A549 (cell line): Measurements from ENCODE around the gene DNAI4.

Source experiments
- CHD2 ChIP-seq: fragments of 150-350 bp; IDR thresholded peaks from 2 replicates; pipeline ENCODE4 v1.6.1; 2014; ENCODE audit warnings: low read length; ENCODE audit not compliant: partially characterized antibody
- CHD4 ChIP-seq: fragments of 200-600 bp; sonication (generic); IDR thresholded peaks from 2 replicates; pipeline ENCODE4 v1.6.1; 2016; ENCODE audit warnings: antibody characterized with exemption, mild to moderate bottlenecking, borderline replicate concordance
- CTCF ChIP-seq: fragments of >200 bp; sonication (Bioruptor Twin); formaldehyde crosslinking; IDR thresholded peaks from 3 replicates; pipeline ENCODE4 v1.5.1; 2016
- E2F6 ChIP-seq: IDR thresholded peaks from 2 replicates; pipeline ENCODE4 v1.6.1; 2012; ENCODE audit warnings: low read depth, borderline replicate concordance
- EP300 ChIP-seq, 2 experiments: fragments of >200 bp; sonication (Bioruptor Twin); formaldehyde crosslinking; IDR thresholded peaks; 2 replicates in 1 of 2; 3 replicates in 1 of 2; pipeline ENCODE4 v1.6.1; 2016 to 2017
- MYC ChIP-seq: IDR thresholded peaks from 2 replicates; pipeline ENCODE4 v1.6.1; 2012; ENCODE audit warnings: mild to moderate bottlenecking, inconsistent platforms, low read length, improper control_type of control experiment, borderline replicate concordance
- PHF8 ChIP-seq: fragments of 200-600 bp; sonication (generic); IDR thresholded peaks from 2 replicates; pipeline ENCODE4 v1.6.1; 2016; ENCODE audit warnings: low read depth, mild to moderate bottlenecking, antibody characterized with exemption, moderate library complexity, borderline replicate concordance
- POLR2A ChIP-seq: IDR thresholded peaks from 2 replicates; pipeline ENCODE4 v1.6.1; 2012; ENCODE audit warnings: mild to moderate bottlenecking, low read length
- RAD21 ChIP-seq, 2 experiments: fragments of >200 bp in 1 of 2; sonication (Bioruptor Twin) in 1 of 2; formaldehyde crosslinking in 1 of 2; IDR thresholded peaks in 1 of 2; conservative IDR thresholded peaks in 1 of 2; 2 replicates in 1 of 2; 3 replicates in 1 of 2; pipeline ENCODE4 v1.6.1; 2012 to 2018; ENCODE audit warnings: inconsistent platforms in 1 of 2
- RARB ChIP-seq: fragments of 250-450 bp; sonication (Bioruptor Pico); IDR thresholded peaks from 2 replicates; pipeline ENCODE4 v1.8.0; 2021; ENCODE audit warnings: mild to moderate bottlenecking, moderate library complexity
- REST ChIP-seq: fragments of 200-600 bp; sonication (generic); IDR thresholded peaks from 2 replicates; pipeline ENCODE4 v1.6.1; 2016; ENCODE audit warnings: antibody characterized with exemption, mild to moderate bottlenecking, moderate library complexity
- RFX5 ChIP-seq: fragments of 450-650 bp; IDR thresholded peaks from 2 replicates; pipeline ENCODE4 v1.7.1; 2014; ENCODE audit warnings: antibody characterized with exemption, mild to moderate bottlenecking, moderate library complexity

DNA sequence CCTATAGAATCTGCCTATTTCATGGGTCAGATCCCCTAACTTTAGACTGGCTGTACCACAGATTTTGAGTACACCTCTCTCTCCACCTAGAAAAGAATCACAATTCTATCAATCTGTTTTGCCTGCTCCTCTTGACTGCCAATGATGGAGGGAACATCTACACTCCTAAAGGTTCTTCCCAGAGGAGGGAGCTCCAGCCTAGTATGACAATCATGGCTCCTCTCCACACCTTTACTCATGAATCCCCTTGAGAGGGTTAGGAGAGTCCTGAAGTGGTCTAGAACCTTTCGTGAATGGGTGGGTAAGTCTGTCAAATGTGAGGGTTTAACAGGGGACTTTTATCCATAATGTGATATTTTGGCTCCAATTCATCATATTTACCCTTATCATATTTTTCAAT is 48.0 kb downstream of the DNAI4 start:
- TF ChIP-seq MYC (no peak), POLR2A (no peak), CHD4 (no peak), CTCF (no peak), RAD21 (conservative IDR thresholded peaks at IDR 0.05 in 1 of 2, IDR thresholded peaks at IDR 0.05 in 1 of 2) (no peak), CHD2 (no peak), EP300 (IDR thresholded peaks at IDR 0.05) (no peak), REST (no peak), PHF8 (no peak), RFX5 (no peak), E2F6 (no peak), RARB (CRISPR knock-in tag) (no peak)
